OCI-LY3 (cell line): ENCODE data around the gene NAA35.

Experiments used
- EZH2phosphoT487 ChIP-seq: fragments of 200-600 bp; shearing (Covaris generic); IDR thresholded peaks from 2 replicates; pipeline ENCODE4 v1.6.1; 2018; ENCODE audit warnings: antibody characterized with exemption, mixed run types, low read depth
- TF ChIP-seq, protein P1 (sequence below): fragments of 200-600, 300-600 bp; sonication (generic); IDR thresholded peaks from 2 replicates; pipeline ENCODE4 v1.5.1; 2014; ENCODE audit warnings: antibody characterized with exemption, low read length, low read depth

DNA sequence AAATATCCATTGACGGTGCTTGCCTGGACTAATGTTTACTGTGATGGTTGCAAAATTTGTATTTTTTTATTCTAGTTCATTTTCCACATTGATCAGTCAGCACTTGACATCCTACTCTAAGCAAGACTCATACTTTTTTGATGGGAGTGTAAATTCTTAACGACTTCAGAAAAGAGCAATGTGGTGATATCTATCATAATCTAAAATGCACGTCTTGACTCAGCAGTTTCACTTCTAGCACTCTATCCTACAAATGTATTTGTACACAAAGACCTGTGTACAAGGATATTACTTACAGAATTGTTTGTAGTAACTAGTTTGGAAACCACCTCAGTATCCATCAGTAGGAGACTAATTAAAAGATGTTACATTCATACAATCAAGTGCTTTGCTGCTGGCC lies 24.0 kb downstream of the NAA35 start:
- TF ChIP-seq, protein P1, sequence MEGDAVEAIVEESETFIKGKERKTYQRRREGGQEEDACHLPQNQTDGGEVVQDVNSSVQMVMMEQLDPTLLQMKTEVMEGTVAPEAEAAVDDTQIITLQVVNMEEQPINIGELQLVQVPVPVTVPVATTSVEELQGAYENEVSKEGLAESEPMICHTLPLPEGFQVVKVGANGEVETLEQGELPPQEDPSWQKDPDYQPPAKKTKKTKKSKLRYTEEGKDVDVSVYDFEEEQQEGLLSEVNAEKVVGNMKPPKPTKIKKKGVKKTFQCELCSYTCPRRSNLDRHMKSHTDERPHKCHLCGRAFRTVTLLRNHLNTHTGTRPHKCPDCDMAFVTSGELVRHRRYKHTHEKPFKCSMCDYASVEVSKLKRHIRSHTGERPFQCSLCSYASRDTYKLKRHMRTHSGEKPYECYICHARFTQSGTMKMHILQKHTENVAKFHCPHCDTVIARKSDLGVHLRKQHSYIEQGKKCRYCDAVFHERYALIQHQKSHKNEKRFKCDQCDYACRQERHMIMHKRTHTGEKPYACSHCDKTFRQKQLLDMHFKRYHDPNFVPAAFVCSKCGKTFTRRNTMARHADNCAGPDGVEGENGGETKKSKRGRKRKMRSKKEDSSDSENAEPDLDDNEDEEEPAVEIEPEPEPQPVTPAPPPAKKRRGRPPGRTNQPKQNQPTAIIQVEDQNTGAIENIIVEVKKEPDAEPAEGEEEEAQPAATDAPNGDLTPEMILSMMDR, result no peak
- TF ChIP-seq EZH2phosphoT487, result no peak
